ENCODE measurements around the gene PEX19. TPM values are rescaled to one million over a fixed set of nuclear protein-coding genes. Genes with fewer than 3 reads are reported as not detected.
A peak's percentile ranks its signal among the peaks of the same experiment; 100 is the strongest.
"Not testable (repeated sequence)": the region's sequence is repeated elsewhere in the genome, so short reads cannot be mapped to it uniquely, and the experiment has no call there.

Gene PEX19
- total RNA-seq, 4 donors from 2014 or later: 21.2 to 39.7 (median 25.1) TPM

DNA sequence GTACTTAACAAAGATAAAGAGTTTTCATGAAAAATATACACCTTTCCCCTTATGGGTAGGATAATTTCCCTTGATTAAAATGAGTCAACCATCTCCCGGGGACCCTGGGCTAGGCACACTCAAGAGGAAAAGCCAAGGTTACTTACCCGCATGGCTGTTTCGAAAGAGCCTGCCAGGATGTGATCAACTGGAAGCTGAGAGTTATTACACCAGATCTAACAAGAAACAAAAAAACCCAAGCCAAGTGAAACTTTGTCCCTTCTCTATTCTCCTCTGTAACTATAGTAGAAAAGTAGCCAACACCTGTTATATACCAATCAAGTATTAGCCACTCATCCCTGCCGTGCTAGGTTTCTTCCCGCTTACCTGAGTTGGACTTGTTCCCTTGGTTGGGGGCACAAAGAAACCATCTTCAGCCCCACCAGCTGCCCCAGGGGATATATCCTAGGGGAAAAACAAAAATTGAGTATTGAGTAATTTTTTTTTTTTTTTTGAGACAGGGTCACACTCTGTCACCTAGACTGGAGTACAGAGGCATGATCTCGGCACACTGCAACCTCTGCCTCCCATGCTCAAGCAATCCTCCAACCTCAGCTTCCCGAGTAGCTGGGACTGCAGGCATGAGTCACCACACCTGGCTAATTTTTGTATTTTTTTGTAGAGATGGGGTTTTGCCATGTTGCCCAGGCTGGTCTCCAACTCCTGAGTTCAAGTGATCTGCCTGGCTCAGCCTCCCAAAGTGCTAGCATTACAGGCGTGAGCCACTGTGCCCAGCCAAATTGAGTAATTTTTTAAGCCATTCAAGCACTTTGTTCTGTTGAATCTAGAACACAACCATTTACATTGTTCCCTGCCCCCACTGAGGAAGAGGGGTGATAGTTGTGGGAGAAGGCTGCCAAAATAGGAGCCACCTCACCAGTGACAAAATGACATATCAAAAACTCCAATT, 8.4 kb upstream of the PEX19 start:
- WGBS, 2 donors: 76 to 85% methylated on average over 8 of the region's 8 CpGs
- intact Hi-C loops (cut with DNase I): loop anchor here (5.0 kb wide), 1 partner anchor 96 kb away; no protein-coding TSS in a partner anchor

DNA sequence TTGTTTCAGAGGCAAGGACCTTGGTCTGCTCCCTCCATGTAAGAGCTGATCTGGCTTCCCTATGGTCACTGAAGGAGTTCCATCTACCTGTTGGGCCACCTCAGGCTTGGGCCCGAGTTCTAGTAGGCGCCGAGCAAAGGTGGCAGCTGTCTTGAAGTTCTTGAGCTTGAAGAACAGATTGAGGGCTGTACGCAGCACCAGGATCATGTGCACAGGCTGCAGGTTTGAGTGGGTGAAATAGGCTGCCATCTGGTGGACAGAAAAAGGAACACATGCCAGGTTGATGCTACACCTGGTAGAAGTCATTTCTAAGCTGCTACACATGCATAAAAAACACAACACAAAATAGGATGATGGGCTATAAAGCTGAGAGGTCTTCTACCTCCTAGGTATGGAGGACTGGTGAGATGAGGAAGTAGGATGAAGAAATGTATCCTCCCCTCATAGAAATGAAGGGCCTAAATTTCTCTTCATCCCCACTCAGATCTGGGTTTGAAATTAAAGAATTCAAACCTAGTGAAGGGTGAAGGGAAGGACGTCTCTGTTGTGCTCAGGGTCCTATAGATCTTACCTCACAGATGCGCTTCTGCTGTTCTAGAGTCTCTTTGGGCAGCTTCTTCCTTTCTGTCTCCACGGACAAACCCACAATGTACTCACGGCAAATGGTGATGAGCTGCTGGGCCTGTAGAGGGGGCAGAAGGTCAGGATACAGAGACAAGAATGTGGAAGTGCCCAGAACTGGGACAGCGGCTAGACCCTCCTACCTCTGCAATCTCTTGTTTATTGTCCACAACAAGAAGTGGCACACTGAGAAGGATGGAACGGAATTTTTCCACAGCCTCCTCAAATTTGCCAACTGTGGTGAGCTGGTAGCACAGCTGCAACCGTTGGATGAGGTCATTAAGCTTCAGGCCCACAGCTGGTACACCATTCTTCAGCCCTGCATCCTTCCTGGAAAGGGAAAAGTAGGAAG, 6.6 kb upstream of the PEX19 start:
- 42 to 47% methylated on average over 9 to 10 of the region's 11 CpGs for WGBS, 2 donors
- intact Hi-C loops (cut with DNase I): loop anchor here (5.0 kb wide), 1 partner anchor 94 kb away; no protein-coding TSS in a partner anchor

More for the DNA sequence above, 8.4 kb upstream of the PEX19 start:
- TF ChIP-seq, protein P1, sequence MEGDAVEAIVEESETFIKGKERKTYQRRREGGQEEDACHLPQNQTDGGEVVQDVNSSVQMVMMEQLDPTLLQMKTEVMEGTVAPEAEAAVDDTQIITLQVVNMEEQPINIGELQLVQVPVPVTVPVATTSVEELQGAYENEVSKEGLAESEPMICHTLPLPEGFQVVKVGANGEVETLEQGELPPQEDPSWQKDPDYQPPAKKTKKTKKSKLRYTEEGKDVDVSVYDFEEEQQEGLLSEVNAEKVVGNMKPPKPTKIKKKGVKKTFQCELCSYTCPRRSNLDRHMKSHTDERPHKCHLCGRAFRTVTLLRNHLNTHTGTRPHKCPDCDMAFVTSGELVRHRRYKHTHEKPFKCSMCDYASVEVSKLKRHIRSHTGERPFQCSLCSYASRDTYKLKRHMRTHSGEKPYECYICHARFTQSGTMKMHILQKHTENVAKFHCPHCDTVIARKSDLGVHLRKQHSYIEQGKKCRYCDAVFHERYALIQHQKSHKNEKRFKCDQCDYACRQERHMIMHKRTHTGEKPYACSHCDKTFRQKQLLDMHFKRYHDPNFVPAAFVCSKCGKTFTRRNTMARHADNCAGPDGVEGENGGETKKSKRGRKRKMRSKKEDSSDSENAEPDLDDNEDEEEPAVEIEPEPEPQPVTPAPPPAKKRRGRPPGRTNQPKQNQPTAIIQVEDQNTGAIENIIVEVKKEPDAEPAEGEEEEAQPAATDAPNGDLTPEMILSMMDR (IDR thresholded peaks at IDR 0.05): no peak
- no peak for TF ChIP-seq POLR2A (IDR thresholded peaks at IDR 0.05)
- Histone ChIP-seq H3K36me3 (peaks cover 64 to 100% (median 87%) of the 10 kb centered on the region in 3 donors), H3K4me1 (peaks cover 0 to 5% (median 0%) of the 10 kb centered on the region in 3 donors), H3K27me3 (no peaks in the 10 kb centered on the region), H3K4me3 (no peak overlapping the region), H3K9me3 (no peaks in the 10 kb centered on the region), H3K27ac (no peak overlapping the region)
- no peak for DNase-seq

DNA sequence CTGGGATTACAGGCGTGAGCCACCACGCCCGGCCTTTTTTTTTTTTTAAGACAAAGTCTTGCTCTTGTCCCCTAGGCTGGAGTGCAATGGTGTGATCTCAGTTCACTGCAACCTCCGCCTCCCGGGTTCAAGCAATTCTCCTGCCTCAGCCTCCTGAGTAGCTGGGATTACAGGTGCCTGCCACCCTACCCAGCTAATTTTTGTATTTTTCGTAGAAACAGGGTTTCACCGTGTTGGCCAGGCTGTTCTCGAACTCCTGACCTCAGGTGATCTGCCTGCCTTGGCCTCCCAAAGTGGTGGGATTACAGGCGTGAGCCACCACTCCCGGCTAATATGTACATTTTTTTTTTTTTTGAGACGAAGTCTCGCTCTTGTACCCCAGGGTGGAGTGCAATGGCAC, 2.8 kb upstream of the PEX19 start:
- H3K9me3 ChIP-seq; H3K27me3 ChIP-seq; H3K27ac ChIP-seq; H3K4me3 ChIP-seq; intact Hi-C loops (cut with DNase I); DNase-seq: not testable (repeated sequence)
- Histone ChIP-seq H3K4me1 (peaks cover 17 to 46% (median 21%) of the 10 kb centered on the region in 3 donors), H3K36me3 (peaks cover 22 to 51% (median 35%) of the 10 kb centered on the region in 3 donors)
- WGBS, 2 donors: 90% methylated on average over 10 to 12 of the region's 12 CpGs

More for the DNA sequence above, 6.6 kb upstream of the PEX19 start:
- no peaks in the 10 kb centered on the region for H3K9me3 ChIP-seq
- peaks cover 51 to 83% (median 70%) of the 10 kb centered on the region in 3 donors for H3K36me3 ChIP-seq
- no peak for DNase-seq
- no peak overlapping the region for H3K4me3 ChIP-seq
- H3K27me3 ChIP-seq: no peaks in the 10 kb centered on the region
- H3K27ac ChIP-seq: no peak overlapping the region
- peaks cover 0 to 13% (median 3%) of the 10 kb centered on the region in 3 donors for H3K4me1 ChIP-seq
- no peak for TF ChIP-seq POLR2A (IDR thresholded peaks at IDR 0.05)
- TF ChIP-seq, protein P1 (IDR thresholded peaks at IDR 0.05): peak; percentile 76 to 85 (median 82)

DNA sequence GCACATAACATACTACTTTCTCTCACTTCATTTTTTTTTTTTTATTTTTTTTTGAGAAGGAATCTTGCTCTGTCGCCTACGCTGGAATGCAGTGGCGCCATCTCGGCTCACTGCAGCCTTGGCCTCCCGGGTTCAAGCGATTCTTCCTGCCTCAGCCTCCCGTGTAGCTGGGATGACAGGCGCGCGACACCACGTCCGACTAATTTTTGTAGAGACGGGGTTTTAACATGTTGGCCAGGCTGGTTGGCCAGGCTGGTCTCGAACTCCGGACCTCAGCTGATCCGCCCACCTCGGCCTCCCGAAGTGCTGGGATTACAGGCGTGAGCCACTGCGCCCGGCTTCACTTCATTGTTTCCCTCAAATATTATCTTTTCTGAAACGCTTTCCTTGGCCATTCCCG, 573 bp upstream of the PEX19 start:
- Histone ChIP-seq H3K27me3 (no peaks in the 10 kb centered on the region), H3K9me3 (no peaks in the 10 kb centered on the region), H3K27ac (peak overlapping the region in 2 of 4 donors; percentile 91 to 92), H3K4me3 (peak overlapping the region in 3 of 4 donors; percentile 77 to 87 (median 86)), H3K36me3 (peaks cover 15 to 51% (median 35%) of the 10 kb centered on the region in 3 donors), H3K4me1 (peaks cover 17 to 42% (median 21%) of the 10 kb centered on the region in 3 donors)
- intact Hi-C loops (cut with DNase I): no loop called here
- no peak for TF ChIP-seq POLR2A (IDR thresholded peaks at IDR 0.05)
- TF ChIP-seq, protein P1 (IDR thresholded peaks at IDR 0.05): no peak
- WGBS, 2 donors: 85 to 86% methylated on average over 19 to 23 of the region's 23 CpGs
- no peak for DNase-seq

DNA sequence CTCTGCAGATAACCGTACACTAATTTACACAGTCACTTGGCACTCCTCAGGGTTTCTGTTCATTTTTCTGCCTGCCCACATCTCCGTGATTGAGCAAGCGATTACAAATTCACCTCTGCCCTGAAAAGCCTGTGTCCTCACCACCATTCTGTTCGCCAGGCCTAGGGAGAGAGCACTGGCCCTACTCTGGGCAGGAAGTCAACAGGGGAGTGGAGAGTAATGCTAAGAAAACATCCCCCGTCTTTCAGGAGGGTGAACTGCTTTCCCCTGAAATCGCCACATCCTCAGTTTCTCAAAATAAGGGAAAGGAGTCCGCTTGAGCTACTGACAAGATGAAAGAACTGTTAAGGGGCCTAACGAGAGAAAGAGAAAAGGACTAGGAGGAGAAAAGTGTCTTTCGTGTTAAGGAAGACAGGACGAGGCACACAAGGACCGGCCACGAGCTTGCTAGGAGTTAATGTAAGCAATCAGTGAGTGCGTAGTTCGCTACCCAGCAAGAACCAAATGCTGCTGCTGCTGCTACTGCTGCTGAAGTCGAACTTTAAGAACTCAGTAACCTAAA, 632 bp downstream of the PEX19 start:
- Histone ChIP-seq H3K4me1 (peaks cover 17 to 42% (median 21%) of the 10 kb centered on the region in 3 donors), H3K27ac (peak overlapping the region; percentile 84 to 92 (median 88)), H3K36me3 (peaks cover 22 to 51% (median 33%) of the 10 kb centered on the region in 3 donors), H3K27me3 (no peaks in the 10 kb centered on the region), H3K9me3 (no peaks in the 10 kb centered on the region), H3K4me3 (peak overlapping the region; percentile 62 to 87 (median 82))
- intact Hi-C loops (cut with DNase I): no loop called here
- no peak for DNase-seq
- WGBS, 2 donors: 1 to 2% methylated on average over 14 to 15 of the region's 15 CpGs
- TF ChIP-seq, protein P1 (IDR thresholded peaks at IDR 0.05): no peak
- no peak for TF ChIP-seq POLR2A (IDR thresholded peaks at IDR 0.05)
